ENCODE data around the gene TTC12. TPM values are rescaled to one million over a fixed set of nuclear protein-coding genes. Genes with fewer than 3 reads are reported as not detected.

Gene TTC12
- total and polyA plus RNA-seq, 2 donors (not counting 1 experiment from before 2014, with no cell fraction given): 9.0 to 47.3 TPM

DNA sequence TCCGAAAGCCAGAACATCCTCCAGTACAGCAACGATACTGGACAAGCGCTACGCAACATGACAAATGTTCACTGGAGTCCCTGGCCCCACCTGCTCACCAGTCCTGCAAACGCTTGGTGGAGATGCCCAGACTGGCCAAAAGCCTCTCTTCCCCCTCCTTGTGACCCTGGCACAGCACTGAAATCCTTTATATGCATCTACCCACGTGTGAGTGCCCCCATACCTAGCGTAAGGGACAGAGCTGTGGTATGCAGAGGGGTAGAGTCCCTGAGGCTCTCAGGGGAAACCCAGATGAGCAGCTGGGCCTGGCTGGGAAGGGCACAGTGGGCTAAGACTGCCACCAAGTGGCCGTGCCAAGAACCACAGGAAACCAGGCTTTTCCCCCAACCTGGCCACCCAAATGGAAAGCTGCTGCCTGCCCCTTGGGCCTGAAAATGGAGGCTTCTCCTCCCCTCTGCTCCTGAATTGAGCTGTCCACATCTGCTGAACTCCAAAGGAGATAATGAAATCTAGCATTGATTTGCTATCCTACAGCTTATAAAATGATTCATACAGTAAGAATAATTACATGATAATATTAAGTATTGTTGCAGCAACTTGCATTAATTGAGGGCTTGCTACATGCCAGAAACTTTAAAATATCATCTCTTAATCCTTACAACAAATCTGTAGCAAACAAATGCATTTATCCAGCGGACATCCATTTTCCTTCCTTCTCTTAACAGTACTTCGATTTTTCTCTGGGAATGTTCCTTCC, 24.8 kb upstream of the TTC12 start:
- H3K27me3 Mint-ChIP-seq: peaks cover 22% of the 10 kb centered on the region
- POLR2A ChIA-PET: no interaction called here

DNA sequence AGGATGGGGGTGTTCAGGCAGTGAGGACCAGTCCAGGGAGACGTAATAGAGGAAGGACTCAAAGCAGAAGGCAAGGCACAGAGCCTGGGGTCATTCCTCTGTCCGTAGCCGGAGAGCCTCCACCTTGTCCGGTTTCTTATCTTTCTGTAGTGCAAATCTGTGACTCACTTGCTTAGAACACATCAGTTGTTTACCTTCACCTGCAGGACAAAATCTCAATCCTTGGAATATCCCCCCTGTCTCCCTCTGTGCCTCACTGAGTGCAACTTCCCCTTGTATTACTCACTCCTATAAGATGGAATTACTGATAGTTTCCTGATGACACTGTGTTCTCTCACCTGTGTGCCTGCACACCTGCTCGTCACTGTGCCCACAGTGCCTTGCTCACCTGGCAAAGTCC, 20.4 kb upstream of the TTC12 start:
- Histone ChIP-seq H3K4me2 (replicated peaks; ENCODE audit: low read depth, low read length, poor library complexity, severe bottlenecking) (no peak overlapping the region), H3K4me1 (ENCODE audit: control insufficient read depth in 2 of 2, insufficient read depth in 2 of 2, low read length in 2 of 2) (peaks cover 0 to 5% of the 10 kb centered on the region in 2 donors), H3K27ac (ENCODE audit: low read length in 2 of 2) (no peak overlapping the region), H3K79me2 (ENCODE audit: control insufficient read depth, insufficient read depth, low read length) (no peaks in the 10 kb centered on the region), H3K9me3 (ENCODE audit: control extremely low read depth in 1 of 3, control insufficient read depth in 2 of 3, insufficient read depth in 1 of 3, low read length in 2 of 3) (no peaks in the 10 kb centered on the region), H3K4me3 (ENCODE audit: control extremely low read depth in 1 of 5, extremely low read depth in 1 of 5, insufficient read depth in 1 of 5, low read depth in 2 of 5, low read length in 4 of 5) (no peak overlapping the region), H4K20me1 (ENCODE audit: control insufficient read depth, insufficient read depth, low read length, poor library complexity, severe bottlenecking) (no peaks in the 10 kb centered on the region), H3K27me3 (replicated peaks in 1 of 4; ENCODE audit: control extremely low read depth in 1 of 4, control insufficient read depth in 3 of 4, insufficient read depth in 4 of 4, low read length in 3 of 4) (peaks cover 0 to 23% (median 3%) of the 10 kb centered on the region in 4 experiments), H3K36me3 (replicated peaks in 1 of 2; ENCODE audit: control extremely low read depth in 1 of 2, control insufficient read depth in 1 of 2, extremely low read depth in 1 of 2, insufficient read depth in 2 of 2, low read length in 1 of 2) (no peaks in the 10 kb centered on the region), H3K9ac (ENCODE audit: low read length) (no peak overlapping the region), H2AFZ (ENCODE audit: insufficient read depth, low read depth, low read length, poor library complexity, severe bottlenecking) (no peak overlapping the region)
- no peaks in the 10 kb centered on the region for H3K9me3 Mint-ChIP-seq (ENCODE audit: insufficient read depth)
- H3K4me1 Mint-ChIP-seq: peaks cover 4% of the 10 kb centered on the region
- no peak overlapping the region for H3K27ac Mint-ChIP-seq
- no peak for TF ChIP-seq EZH2 (IDR thresholded peaks at IDR 0.05; ENCODE audit: borderline replicate concordance, insufficient read depth, low read depth, low read length, poor library complexity, severe bottlenecking)
- TF ChIP-seq, protein P1, sequence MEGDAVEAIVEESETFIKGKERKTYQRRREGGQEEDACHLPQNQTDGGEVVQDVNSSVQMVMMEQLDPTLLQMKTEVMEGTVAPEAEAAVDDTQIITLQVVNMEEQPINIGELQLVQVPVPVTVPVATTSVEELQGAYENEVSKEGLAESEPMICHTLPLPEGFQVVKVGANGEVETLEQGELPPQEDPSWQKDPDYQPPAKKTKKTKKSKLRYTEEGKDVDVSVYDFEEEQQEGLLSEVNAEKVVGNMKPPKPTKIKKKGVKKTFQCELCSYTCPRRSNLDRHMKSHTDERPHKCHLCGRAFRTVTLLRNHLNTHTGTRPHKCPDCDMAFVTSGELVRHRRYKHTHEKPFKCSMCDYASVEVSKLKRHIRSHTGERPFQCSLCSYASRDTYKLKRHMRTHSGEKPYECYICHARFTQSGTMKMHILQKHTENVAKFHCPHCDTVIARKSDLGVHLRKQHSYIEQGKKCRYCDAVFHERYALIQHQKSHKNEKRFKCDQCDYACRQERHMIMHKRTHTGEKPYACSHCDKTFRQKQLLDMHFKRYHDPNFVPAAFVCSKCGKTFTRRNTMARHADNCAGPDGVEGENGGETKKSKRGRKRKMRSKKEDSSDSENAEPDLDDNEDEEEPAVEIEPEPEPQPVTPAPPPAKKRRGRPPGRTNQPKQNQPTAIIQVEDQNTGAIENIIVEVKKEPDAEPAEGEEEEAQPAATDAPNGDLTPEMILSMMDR (IDR thresholded peaks at IDR 0.05): no peak
- 92% methylated on average over 5 of the region's 5 CpGs for WGBS (ENCODE audit: insufficient coverage)
- no peak for DNase-seq
- no peak for ATAC-seq (ENCODE audit: low read depth)
- POLR2A ChIA-PET: no interaction called here
- CTCF ChIA-PET: no interaction called here
- intact Hi-C loops (cut with micrococcal nuclease): no loop called here
- no peak overlapping the region for H3K4me3 Mint-ChIP-seq
- peaks cover 39% of the 10 kb centered on the region for H3K27me3 Mint-ChIP-seq

More for the DNA sequence above, 24.8 kb upstream of the TTC12 start:
- peak; percentile 98 for ATAC-seq (ENCODE audit: low read depth)
- CTCF ChIA-PET: interaction anchor here (0.7 to 7.8 kb wide), 30 partner anchors 9 to 1178 kb away, joined by 3 to 122 read pairs (median 5); partner anchors contain the start of gene TTC12
- peaks cover 4% of the 10 kb centered on the region for H3K4me1 Mint-ChIP-seq
- no peak overlapping the region for H3K4me3 Mint-ChIP-seq
- no peaks in the 10 kb centered on the region for H3K9me3 Mint-ChIP-seq (ENCODE audit: insufficient read depth)
- no peak overlapping the region for H3K4me2 ChIP-seq (replicated peaks; ENCODE audit: low read depth, low read length, poor library complexity, severe bottlenecking)
- no peak overlapping the region for H3K9ac ChIP-seq (ENCODE audit: low read length)
- H4K20me1 ChIP-seq (ENCODE audit: control insufficient read depth, insufficient read depth, low read length, poor library complexity, severe bottlenecking): no peaks in the 10 kb centered on the region
- peaks cover 0 to 5% of the 10 kb centered on the region in 2 donors for H3K4me1 ChIP-seq (ENCODE audit: control insufficient read depth in 2 of 2, insufficient read depth in 2 of 2, low read length in 2 of 2)
- DNase-seq: peak; percentile 78
- no peaks in the 10 kb centered on the region for H3K79me2 ChIP-seq (ENCODE audit: control insufficient read depth, insufficient read depth, low read length)
- WGBS (ENCODE audit: insufficient coverage): 80% methylated on average over 5 of the region's 10 CpGs
- intact Hi-C loops (cut with micrococcal nuclease): loop anchor here (1.0 kb wide), 2 partner anchors 25 to 999 kb away; partner anchors contain the start of gene TTC12
- H3K9me3 ChIP-seq (ENCODE audit: control extremely low read depth in 1 of 3, control insufficient read depth in 2 of 3, insufficient read depth in 1 of 3, low read length in 2 of 3): no peaks in the 10 kb centered on the region
- H3K36me3 ChIP-seq (replicated peaks in 1 of 2; ENCODE audit: control extremely low read depth in 1 of 2, control insufficient read depth in 1 of 2, extremely low read depth in 1 of 2, insufficient read depth in 2 of 2, low read length in 1 of 2): no peaks in the 10 kb centered on the region
- H3K27ac ChIP-seq (ENCODE audit: low read length in 2 of 2): no peak overlapping the region
- TF ChIP-seq, protein P1 (IDR thresholded peaks at IDR 0.05): peak; percentile 87
- TF ChIP-seq EZH2 (IDR thresholded peaks at IDR 0.05; ENCODE audit: borderline replicate concordance, insufficient read depth, low read depth, low read length, poor library complexity, severe bottlenecking): no peak
- no peak overlapping the region for H3K27ac Mint-ChIP-seq
- no peak overlapping the region for H3K4me3 ChIP-seq (ENCODE audit: control extremely low read depth in 1 of 5, extremely low read depth in 1 of 5, insufficient read depth in 1 of 5, low read depth in 2 of 5, low read length in 4 of 5)
- no peak overlapping the region for H2AFZ ChIP-seq (ENCODE audit: insufficient read depth, low read depth, low read length, poor library complexity, severe bottlenecking)
- peaks cover 0 to 8% (median 0%) of the 10 kb centered on the region in 4 experiments for H3K27me3 ChIP-seq (replicated peaks in 1 of 4; ENCODE audit: control extremely low read depth in 1 of 4, control insufficient read depth in 3 of 4, insufficient read depth in 4 of 4, low read length in 3 of 4)

Measured in B cell (primary cell).